C4-2B (cell line): ENCODE measurements around the gene TPGS1.

ENCODE experiments used
- ZFX ChIP-seq: fragments of 450-650 bp; IDR thresholded peaks from 2 replicates; pipeline ENCODE4 v1.6.1; 2017
- TF ChIP-seq, protein P1 (sequence below): fragments of 450-650 bp; conservative IDR thresholded peaks from 2 replicates; pipeline ENCODE4 v1.5.1; 2017; ENCODE audit warnings: mild to moderate bottlenecking

- TF ChIP-seq, protein P1, sequence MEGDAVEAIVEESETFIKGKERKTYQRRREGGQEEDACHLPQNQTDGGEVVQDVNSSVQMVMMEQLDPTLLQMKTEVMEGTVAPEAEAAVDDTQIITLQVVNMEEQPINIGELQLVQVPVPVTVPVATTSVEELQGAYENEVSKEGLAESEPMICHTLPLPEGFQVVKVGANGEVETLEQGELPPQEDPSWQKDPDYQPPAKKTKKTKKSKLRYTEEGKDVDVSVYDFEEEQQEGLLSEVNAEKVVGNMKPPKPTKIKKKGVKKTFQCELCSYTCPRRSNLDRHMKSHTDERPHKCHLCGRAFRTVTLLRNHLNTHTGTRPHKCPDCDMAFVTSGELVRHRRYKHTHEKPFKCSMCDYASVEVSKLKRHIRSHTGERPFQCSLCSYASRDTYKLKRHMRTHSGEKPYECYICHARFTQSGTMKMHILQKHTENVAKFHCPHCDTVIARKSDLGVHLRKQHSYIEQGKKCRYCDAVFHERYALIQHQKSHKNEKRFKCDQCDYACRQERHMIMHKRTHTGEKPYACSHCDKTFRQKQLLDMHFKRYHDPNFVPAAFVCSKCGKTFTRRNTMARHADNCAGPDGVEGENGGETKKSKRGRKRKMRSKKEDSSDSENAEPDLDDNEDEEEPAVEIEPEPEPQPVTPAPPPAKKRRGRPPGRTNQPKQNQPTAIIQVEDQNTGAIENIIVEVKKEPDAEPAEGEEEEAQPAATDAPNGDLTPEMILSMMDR, result no peak
- TF ChIP-seq ZFX, result peak; percentile 35
These were observed 24.7 kb downstream of the TPGS1 start, which contains the start of gene CDC34 for GRCh38 chr19:531753-532560.
